HepG2 (cell line): ENCODE measurements around the gene COX6A2. TPM values are rescaled to one million over a fixed set of nuclear protein-coding genes. Genes with fewer than 3 reads are reported as not detected.
A peak's percentile ranks its signal among the peaks of the same experiment; 100 is the strongest.

Experiments
- ATAC-seq: fragments of 200-7000 bp; cut with Tn5 transposase; 3 replicates; pipeline ENCODE4 v1.9.1; 2020; ENCODE audit warnings: mild to moderate bottlenecking, moderate library complexity
- BruUV-seq: library from RNA; stranded (reverse); fragments of 400-500 nt; replicated peaks from 2 replicates; lab custom pipeline; 2021; lab: Mats Ljungman, UMichigan
- CTCF ChIA-PET: fragments of 300-600 bp; formaldehyde crosslinking; extraction: SDS; loops from one replicate; lab custom pipeline; 2021; ENCODE audit warnings: low total read pairs, inconsistent platforms, low intra/inter-chr PET ratio; lab: Yijun Ruan, JAX
- POLR2A ChIA-PET: fragments of 350-600 bp; sonication (Branson Sonifier 250); formaldehyde crosslinking; loops from one replicate; lab custom pipeline; 2020; ENCODE audit warnings: antibody characterized with exemption, inconsistent platforms; lab: Yijun Ruan, JAX
- DNase-seq: peaks from one replicate; pipeline ENCODE4 v3.0.0-alpha.2; 2015; ENCODE audit warnings: low spot score
- FAIRE-seq: peaks from 3 replicates; lab custom pipeline; 2011; peaks lifted over from hg19 to GRCh38; lab: Jason Lieb, UNC
- H2AFZ ChIP-seq: one replicate; pipeline ENCODE4 v1.6.1; 2011; ENCODE audit warnings: low read length, inconsistent platforms
- H3K27ac ChIP-seq: fragments of 300-600 bp; 3 replicates; pipeline ENCODE4 v1.8.0; 2011; ENCODE audit warnings: mixed run types, mild to moderate bottlenecking, mixed read lengths, low read length, inconsistent platforms; ENCODE audit not compliant: insufficient read depth; ENCODE audit errors: extremely low read length
- H3K27me3 ChIP-seq, 2 experiments: fragments of 200-600 bp in 1 of 2; 2 replicates in 1 of 2; 3 replicates in 1 of 2; pipeline versions ENCODE4 v1.6.0 to v1.8.0; 2011; ENCODE audit warnings: low read length in 2 of 2, mild to moderate bottlenecking in 2 of 2, moderate library complexity in 2 of 2, inconsistent platforms in 1 of 2; ENCODE audit not compliant: insufficient read depth in 2 of 2, control insufficient read depth in 1 of 2
- H3K36me3 ChIP-seq, 2 experiments: fragments of 200-600 bp in 1 of 2; replicated peaks in 1 of 2; 2 replicates in 1 of 2; 3 replicates in 1 of 2; pipeline versions ENCODE4 v1.5.1 to v1.8.0; 2011; ENCODE audit warnings: low read length in 2 of 2, inconsistent platforms in 1 of 2; ENCODE audit not compliant: insufficient read depth in 2 of 2, control insufficient read depth in 1 of 2
- H3K4me1 ChIP-seq: 2 replicates; pipeline ENCODE4 v1.5.1; 2012; ENCODE audit warnings: low read length, inconsistent platforms; ENCODE audit not compliant: insufficient read depth
- H3K4me2 ChIP-seq: 2 replicates; pipeline ENCODE4 v1.6.0; 2011; ENCODE audit warnings: low read depth, low read length, inconsistent platforms
- H3K4me3 ChIP-seq, 3 experiments: fragments of 200-600 bp in 1 of 3; sonication (generic), shearing (Covaris generic) in 1 of 3; replicated peaks in 1 of 3; 2 replicates each; pipeline ENCODE4 v1.5.1; 2011 to 2016; ENCODE audit warnings: low read length in 3 of 3, inconsistent platforms in 2 of 3, low read depth in 2 of 3, mild to moderate bottlenecking in 2 of 3, control low read depth in 1 of 3, mixed read lengths in 1 of 3; ENCODE audit not compliant: insufficient read depth in 1 of 3
- H3K79me2 ChIP-seq: one replicate; pipeline ENCODE4 v1.6.1; 2011; ENCODE audit warnings: low read length, inconsistent platforms; ENCODE audit not compliant: insufficient read depth
- H3K9ac ChIP-seq: 2 replicates; pipeline ENCODE4 v1.6.0; 2011; ENCODE audit warnings: mild to moderate bottlenecking, low read depth, low read length, inconsistent platforms; ENCODE audit not compliant: insufficient read depth
- H3K9me3 ChIP-seq: 2 replicates; pipeline ENCODE4 v1.5.1; 2012; ENCODE audit warnings: mild to moderate bottlenecking, low read length
- H4K20me1 ChIP-seq: 2 replicates; pipeline ENCODE4 v1.6.0; 2011; ENCODE audit warnings: inconsistent platforms, mild to moderate bottlenecking, low read length, moderate library complexity; ENCODE audit not compliant: insufficient read depth
- MAF1 ChIP-seq: sonication (generic); formaldehyde crosslinking; IDR thresholded peaks from 2 replicates; pipeline ENCODE4 v1.5.0; 2020; ENCODE audit warnings: missing genetic modification reagents, borderline replicate concordance
- NONO ChIP-seq, 2 experiments: fragments of 450-650 bp in 1 of 2; sonication (generic) in 1 of 2; formaldehyde crosslinking in 1 of 2; IDR thresholded peaks in 1 of 2; conservative IDR thresholded peaks in 1 of 2; 2 replicates each; pipeline versions ENCODE4 v1.6.1 to v1.8.0; 2017 to 2022; ENCODE audit warnings: mild to moderate bottlenecking in 1 of 2, missing genetic modification reagents in 1 of 2, moderate library complexity in 1 of 2
- PATZ1 ChIP-seq: sonication (generic); formaldehyde crosslinking; IDR thresholded peaks from 2 replicates; pipeline ENCODE4 v1.4.0; 2020; ENCODE audit warnings: missing genetic modification reagents
- RBFOX2 ChIP-seq: fragments of 200-400 bp; formaldehyde crosslinking; IDR thresholded peaks from 2 replicates; pipeline ENCODE4 v1.6.1; 2017; ENCODE audit warnings: low read depth, mild to moderate bottlenecking, low read length
- STAT5B ChIP-seq: sonication (generic); formaldehyde crosslinking; IDR thresholded peaks from 2 replicates; pipeline ENCODE4 v1.4.0; 2020; ENCODE audit warnings: missing genetic modification reagents
- TAF15 ChIP-seq: fragments of 200-400 bp; formaldehyde crosslinking; IDR thresholded peaks from one replicate; pipeline ENCODE4 v1.6.1; 2018; ENCODE audit warnings: mild to moderate bottlenecking, low read depth, low read length; ENCODE audit not compliant: poor library complexity, severe bottlenecking
- ZNF274 ChIP-seq: sonication (generic); formaldehyde crosslinking; IDR thresholded peaks from 2 replicates; pipeline ENCODE4 v1.5.1; 2020; ENCODE audit warnings: mild to moderate bottlenecking, missing genetic modification reagents
- ZNF512B ChIP-seq: sonication (generic); formaldehyde crosslinking; IDR thresholded peaks from 2 replicates; pipeline ENCODE4 v1.5.1; 2020; ENCODE audit warnings: missing genetic modification reagents, mild to moderate bottlenecking, borderline replicate concordance
- ZNF580 ChIP-seq: IDR thresholded peaks from 2 replicates; pipeline ENCODE4 v1.6.1; 2016; ENCODE audit warnings: low read depth, borderline replicate concordance
- ZNF75D ChIP-seq: sonication (generic); formaldehyde crosslinking; IDR thresholded peaks from 2 replicates; pipeline ENCODE4 v1.8.1; 2023; ENCODE audit warnings: missing genetic modification reagents, mild to moderate bottlenecking, borderline replicate concordance
- WGBS: methylation state at CpG from one replicate; pipeline ENCODE4 v1.1.6; 2017; ENCODE audit warnings: low lambda C conversion rate; 5-methylcytosine and 5-hydroxymethylcytosine counted together
- in situ Hi-C: cut with HindIII; loops from 2 replicates; pipeline ENCODE4 v1.10.0; 2017; ENCODE audit warnings: low pct_unique_long_range_greater_than_20kb; ENCODE audit not compliant: extremely low pct_ligation_motif_present
- intact Hi-C: fragments of 100-400 bp; cut with micrococcal nuclease; formaldehyde crosslinking; loops from one replicate; pipeline ENCODE4 v1.10.0; 2022; ENCODE audit not compliant: unreplicated experiment
- polyA plus RNA-seq, 8 experiments: library from polyadenylated mRNA; depleted of rRNA in 3 of 8; stranded (reverse) in 7 of 8; unstranded in 1 of 8; fragments of >200 nt; fragmentation: Illumina TruSeq in 4 of 8; extraction: Trizol in 4 of 8; gene quantifications; 2 replicates each; pipeline versions ENCODE4 v1.2.1 to v1.2.3, GENCODE V29; 2011 to 2016; ENCODE audit warnings: low read depth in 4 of 8, missing spikeins in 1 of 8, mixed read lengths in 1 of 8; ENCODE audit not compliant: insufficient read depth in 1 of 8
- total RNA-seq, 5 experiments: library from RNA; depleted of rRNA; stranded (reverse); fragments of >200 nt; fragmentation: Illumina TruSeq; extraction: Trizol; gene quantifications; 2 replicates each; pipeline ENCODE4 v1.2.3, GENCODE V29; 2016; ENCODE audit warnings: low read depth in 1 of 5

COX6A2 gene
- total and polyA plus RNA-seq, 2 of the 13 experiments (the other 11 are each of a cell fraction or from before 2014, with no cell fraction given), result not detected

- CTCF ChIA-PET, result no interaction called here
- Histone ChIP-seq H3K4me3 (no peak overlapping the region), H3K9ac (no peak overlapping the region), H3K9me3 (no peaks in the 10 kb centered on the region), H4K20me1 (peaks cover 15% of the 10 kb centered on the region), H3K79me2 (peaks cover 14% of the 10 kb centered on the region), H2AFZ (no peak overlapping the region), H3K4me2 (no peak overlapping the region), H3K27me3 (no peaks in the 10 kb centered on the region), H3K36me3 (peaks cover 33 to 53% of the 10 kb centered on the region in 2 experiments), H3K4me1 (peaks cover 13% of the 10 kb centered on the region), H3K27ac (no peak overlapping the region)
- in situ Hi-C loops (no loop called here), intact Hi-C loops (no loop called here)
- ATAC-seq, result no peak
- TF ChIP-seq RBFOX2 (0 out of 2 replicates have a peak, but pooled peaks have one; percentile 8), ZNF580 (no peak), TAF15 (no peak)
- BruUV-seq, result no TSS peak
- WGBS, result 98% methylated on average over 15 of the region's 17 CpGs
- POLR2A ChIA-PET, result no interaction called here
- no peak for DNase-seq
- no peak for FAIRE-seq
These were observed 36.7 kb upstream of the COX6A2 start for GRCh38 chr16:31464781-31465260.

DNA sequence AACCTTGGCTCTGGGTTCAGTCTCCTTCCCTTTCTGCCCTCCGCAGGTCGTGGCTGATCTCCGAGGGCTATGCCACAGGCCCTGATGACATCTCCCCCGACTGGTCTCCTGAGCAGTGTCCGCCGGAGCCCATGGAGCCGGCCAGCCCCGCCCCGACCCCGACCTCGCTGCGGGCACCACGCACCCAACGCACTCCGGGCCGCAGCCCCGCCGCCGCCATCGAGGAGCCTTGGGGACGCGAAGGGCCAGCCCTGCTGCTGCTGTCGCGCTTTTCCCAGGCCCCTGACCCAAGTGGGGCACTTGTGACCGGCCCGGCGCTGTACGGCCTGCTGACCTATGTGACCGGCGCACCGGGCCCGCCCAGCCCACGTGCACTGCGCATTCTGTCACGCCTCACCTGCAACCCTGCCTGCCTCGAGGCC, 36.2 kb upstream of the COX6A2 start:
- intact Hi-C loops, result no loop called here
- DNase-seq (no peak), ATAC-seq (no peak), FAIRE-seq (no peak)
- Histone ChIP-seq H3K4me2 (no peak overlapping the region), H3K9me3 (no peaks in the 10 kb centered on the region), H3K4me1 (peaks cover 13% of the 10 kb centered on the region), H3K4me3 (no peak overlapping the region), H2AFZ (no peak overlapping the region), H3K9ac (no peak overlapping the region), H4K20me1 (peaks cover 15% of the 10 kb centered on the region), H3K27me3 (no peaks in the 10 kb centered on the region), H3K79me2 (peaks cover 14% of the 10 kb centered on the region), H3K27ac (no peak overlapping the region), H3K36me3 (peaks cover 33 to 53% of the 10 kb centered on the region in 2 experiments)
- no TSS peak for BruUV-seq
- in situ Hi-C loops, result no loop called here
- 97% methylated on average over 32 of the region's 36 CpGs for WGBS
- ChIA-PET POLR2A (no interaction called here), CTCF (no interaction called here)
- TF ChIP-seq ZNF274 (no peak), ZNF512B (CRISPR knock-in tag) (no peak), PATZ1 (CRISPR knock-in tag) (no peak), ZNF75D (no peak), STAT5B (CRISPR knock-in tag) (no peak), MAF1 (CRISPR knock-in tag) (no peak), RBFOX2 (peak; percentile 64; the same call in 1 of the 2 replicates), NONO (IDR thresholded peaks at IDR 0.05) (no peak), NONO (CRISPR knock-in tag; conservative IDR thresholded peaks at IDR 0.05) (no peak)
